ENCODE data around the gene CISH.

Gene CISH

GRCh38 chr3:50592568-50592967 is 19.0 kb downstream of the CISH start:
- no peak for DNase-seq

GRCh38 chr3:50591196-50591741 is 20.3 kb downstream of the CISH start:
- no peak for DNase-seq

GRCh38 chr3:50588759-50589433 is 22.7 kb downstream of the CISH start:
- DNase-seq, result no peak

GRCh38 chr3:50587806-50588758 is 23.5 kb downstream of the CISH start:
- DNase-seq, result no peak

- DNase-seq, result no peak
Observed at GRCh38 chr3:50587373-50587772, 24.2 kb downstream of the CISH start.

GRCh38 chr3:50586763-50587070 is 24.9 kb downstream of the CISH start:
- no peak for DNase-seq

GRCh38 chr3:50585919-50586762 is 25.4 kb downstream of the CISH start:
- DNase-seq, result no peak

- DNase-seq, result no peak
Observed at GRCh38 chr3:50584391-50584790, 27.2 kb downstream of the CISH start.

- no peak for DNase-seq
Observed at GRCh38 chr3:50583897-50584296, 27.7 kb downstream of the CISH start.

- no peak for DNase-seq
Observed at GRCh38 chr3:50582083-50582482, 29.5 kb downstream of the CISH start.

GRCh38 chr3:50581459-50581842 is 30.1 kb downstream of the CISH start:
- DNase-seq, result no peak

GRCh38 chr3:50580683-50581458 is 30.7 kb downstream of the CISH start:
- DNase-seq, result no peak

GRCh38 chr3:50577348-50577747 is 34.2 kb downstream of the CISH start:
- no peak for DNase-seq

- no peak for DNase-seq
Observed at GRCh38 chr3:50575372-50575771, 36.2 kb downstream of the CISH start.

GRCh38 chr3:50574444-50574831 is 37.1 kb downstream of the CISH start:
- DNase-seq, result no peak

- DNase-seq, result no peak
Observed at GRCh38 chr3:50573566-50574443, 37.8 kb downstream of the CISH start.

- DNase-seq, result no peak
Observed at GRCh38 chr3:50572801-50573371, 38.7 kb downstream of the CISH start.

GRCh38 chr3:50572158-50572557 is 39.4 kb downstream of the CISH start:
- peak; percentile 70 for DNase-seq

GRCh38 chr3:50571486-50571885 is 40.1 kb downstream of the CISH start:
- DNase-seq, result no peak

GRCh38 chr3:50570508-50571279 is 40.9 kb downstream of the CISH start:
- no peak for DNase-seq

All from retina (tissue), 1 donor.